AG04449 (cell line): Measurements from ENCODE around the gene RHEBL1.

ENCODE experiments used
- CTCF ChIA-PET: fragments of 350-600 bp; formaldehyde crosslinking; extraction: SDS; loops from one replicate; lab custom pipeline; 2021; ENCODE audit warnings: antibody characterized with exemption; lab: Yijun Ruan, JAX
- POLR2A ChIA-PET: fragments of 400-600, 350-600 bp; formaldehyde crosslinking; extraction: SDS; loops from one replicate; lab custom pipeline; 2020; ENCODE audit warnings: antibody characterized with exemption, inconsistent platforms; lab: Yijun Ruan, JAX
- DNase-seq: peaks from one replicate; pipeline ENCODE4 v3.0.0-alpha.2; 2010; ENCODE audit warnings: low read depth, low spot score
- H3K4me3 ChIP-seq: 2 replicates; pipeline ENCODE4 v1.5.1; 2011; ENCODE audit warnings: low read depth, mild to moderate bottlenecking, control low read depth, low read length
- CTCF ChIP-seq: IDR thresholded peaks from one replicate; pipeline ENCODE4 v1.5.1; 2011; ENCODE audit warnings: mild to moderate bottlenecking, moderate library complexity, low read length, control low read depth, inconsistent platforms; ENCODE audit not compliant: insufficient read depth; ENCODE audit errors: missing control alignments

The RHEBL1 gene

GRCh38 chr12:49019443-49020324 lies 50.1 kb downstream of the RHEBL1 start:
- ChIA-PET CTCF (interaction anchor here (0.6 to 4.0 kb wide), 12 partner anchors 8 to 73 kb away, joined by 3 to 37 read pairs (median 7); no protein-coding TSS in a partner anchor), POLR2A (interaction anchor here (1.0 kb wide), 1 partner anchor 20 kb away, joined by 3 read pairs; no protein-coding TSS in a partner anchor)
- no peak overlapping the region for H3K4me3 ChIP-seq
- peak; percentile 54 for TF ChIP-seq CTCF
- no peak for DNase-seq

GRCh38 chr12:49019120-49019430 lies 50.7 kb downstream of the RHEBL1 start:
- no peak for TF ChIP-seq CTCF

GRCh38 chr12:49018261-49019119 lies 51.3 kb downstream of the RHEBL1 start, which contains the start of gene PRKAG1:
Gene PRKAG1 (minus strand): TSS chr12:49018776. CDS start chr12:49018740, 36 bp downstream.
- peak within 1 kb of the TSS; percentile 98 for H3K4me3 ChIP-seq
- POLR2A ChIA-PET: interaction anchor here (0.6 to 1.0 kb wide), 4 partner anchors 13 to 20 kb away, joined by 3 to 4 read pairs (median 3); no protein-coding TSS in a partner anchor
- peak; percentile 77 for DNase-seq
- peak; percentile 76 for TF ChIP-seq CTCF
- CTCF ChIA-PET: interaction anchor here (0.8 to 15.6 kb wide), 16 partner anchors 9 to 102 kb away, joined by 3 to 303 read pairs (median 4); partner anchors contain the start of gene DDN

More at GRCh38 chr12:49019120-49019430, 50.7 kb downstream of the RHEBL1 start:
- ChIA-PET POLR2A (no interaction called here), CTCF (interaction anchor here (0.9 to 4.0 kb wide), 5 partner anchors 9 to 28 kb away, joined by 3 to 37 read pairs (median 17); no protein-coding TSS in a partner anchor)
- peak overlapping the region; percentile 98 for H3K4me3 ChIP-seq
- no peak for DNase-seq

- no peak for TF ChIP-seq CTCF
- POLR2A ChIA-PET: interaction anchor here (0.6 to 1.0 kb wide), 4 partner anchors 13 to 19 kb away, joined by 3 to 4 read pairs (median 3); no protein-coding TSS in a partner anchor
- CTCF ChIA-PET: interaction anchor here (0.8 to 15.6 kb wide), 13 partner anchors 8 to 102 kb away, joined by 3 to 303 read pairs (median 4); partner anchors contain the start of gene DDN
- no peak for DNase-seq
- peak overlapping the region; percentile 98 for H3K4me3 ChIP-seq
These were observed 51.9 kb downstream of the RHEBL1 start for GRCh38 chr12:49017891-49018260.

- ChIA-PET POLR2A (interaction anchor here (1.2 to 1.4 kb wide), 2 partner anchors 15 to 28 kb away, joined by 3 to 7 read pairs; no protein-coding TSS in a partner anchor), CTCF (interaction anchor here (0.6 to 15.6 kb wide), 16 partner anchors 13 to 255 kb away, joined by 3 to 303 read pairs (median 3); partner anchors contain the start of genes ARF3, DDN and DDX23)
- no peak overlapping the region for H3K4me3 ChIP-seq
- DNase-seq: no peak
- TF ChIP-seq CTCF: no peak
These were observed 54.6 kb downstream of the RHEBL1 start for GRCh38 chr12:49015196-49015595.
